Measurements from ENCODE around the gene BRINP3.

Gene BRINP3

DNA sequence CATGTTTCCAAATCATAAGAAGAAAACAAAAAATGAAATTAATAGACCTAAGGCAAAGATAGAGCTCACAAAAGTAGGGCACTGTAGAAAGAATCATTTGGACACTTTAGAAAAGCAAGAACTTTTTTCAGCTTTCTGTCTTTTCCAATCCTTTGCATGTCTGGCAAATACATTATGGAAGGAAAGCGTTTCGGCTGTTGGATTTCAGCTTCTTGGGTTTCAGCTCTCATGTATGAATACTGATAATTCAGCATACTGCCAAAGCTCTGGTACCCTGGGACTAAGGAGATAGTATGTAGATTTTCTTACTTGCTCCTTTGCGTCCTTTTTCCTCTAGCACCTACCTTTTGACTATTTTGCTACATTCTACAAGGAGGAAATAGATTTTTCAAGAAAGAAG lies 375.9 kb downstream of the BRINP3 start:
- H3K4me3 ChIP-seq: no peak overlapping the region
- no peaks in the 10 kb centered on the region for H3K4me1 ChIP-seq
- no peaks in the 10 kb centered on the region for H3K9me3 ChIP-seq
- no peaks in the 10 kb centered on the region for H3K27me3 ChIP-seq
- intact Hi-C loops (cut with DNase I; ENCODE audit: low total_unique reads): no loop called here
- no peaks in the 10 kb centered on the region for H3K36me3 ChIP-seq
- H3K27ac ChIP-seq: no peak overlapping the region
- no peak for DNase-seq
- no peak for TF ChIP-seq CTCF (IDR thresholded peaks at IDR 0.05)

DNA sequence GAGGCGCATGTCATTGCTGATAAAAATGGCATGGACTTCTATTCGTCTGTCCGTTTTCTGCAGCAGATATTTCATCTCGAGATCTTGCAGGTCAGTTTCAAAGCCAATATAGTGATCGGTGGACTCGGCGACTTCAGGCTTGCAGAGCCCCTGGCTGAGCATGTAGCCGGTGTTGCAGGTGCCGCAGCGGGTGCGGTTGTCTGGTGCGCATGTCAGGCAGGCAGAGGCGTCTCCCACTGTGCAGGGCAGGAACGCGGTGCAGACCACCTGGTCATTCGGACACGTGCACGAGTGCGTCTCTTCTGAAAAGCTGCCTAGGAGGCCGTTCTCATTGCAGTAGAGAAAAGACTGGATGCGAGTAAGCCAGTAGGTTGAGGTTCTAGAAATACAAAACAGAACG lies 378.9 kb downstream of the BRINP3 start:
- Histone ChIP-seq H3K27me3 (no peaks in the 10 kb centered on the region), H3K36me3 (no peaks in the 10 kb centered on the region), H3K4me3 (no peak overlapping the region), H3K4me1 (no peaks in the 10 kb centered on the region), H3K9me3 (no peaks in the 10 kb centered on the region), H3K27ac (no peak overlapping the region)
- intact Hi-C loops (cut with DNase I; ENCODE audit: low total_unique reads): no loop called here
- DNase-seq: no peak
- TF ChIP-seq CTCF (IDR thresholded peaks at IDR 0.05): no peak

DNA sequence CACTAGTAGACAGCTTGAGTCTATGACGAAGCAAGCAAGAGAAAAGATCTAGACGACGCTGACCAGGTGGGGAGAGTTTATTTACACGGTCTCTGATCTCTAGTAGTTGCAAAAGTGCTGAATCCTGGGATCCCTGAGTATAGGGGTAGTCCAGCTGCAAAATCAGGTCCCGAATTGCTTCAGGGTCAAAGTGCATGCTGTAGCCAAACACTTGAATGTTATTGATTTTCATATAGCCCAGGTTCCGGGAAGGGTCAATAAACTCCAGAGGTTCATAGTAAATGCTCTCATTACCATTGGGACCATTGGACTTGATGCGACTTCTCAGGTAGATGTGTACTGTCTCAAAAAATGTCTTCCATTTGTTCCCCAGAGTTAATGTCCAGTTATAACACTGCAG lies 379.6 kb downstream of the BRINP3 start:
- Histone ChIP-seq H3K27ac (no peak overlapping the region), H3K4me1 (no peaks in the 10 kb centered on the region), H3K4me3 (no peak overlapping the region), H3K9me3 (no peaks in the 10 kb centered on the region), H3K27me3 (no peaks in the 10 kb centered on the region), H3K36me3 (no peaks in the 10 kb centered on the region)
- intact Hi-C loops (cut with DNase I; ENCODE audit: low total_unique reads): no loop called here
- no peak for TF ChIP-seq CTCF (IDR thresholded peaks at IDR 0.05)
- no peak for DNase-seq

- no peak overlapping the region for H3K4me3 ChIP-seq
- no peaks in the 10 kb centered on the region for H3K9me3 ChIP-seq
- no peaks in the 10 kb centered on the region for H3K4me1 ChIP-seq
- TF ChIP-seq CTCF (IDR thresholded peaks at IDR 0.05): no peak
- intact Hi-C loops (cut with DNase I; ENCODE audit: low total_unique reads): no loop called here
- no peaks in the 10 kb centered on the region for H3K36me3 ChIP-seq
- no peaks in the 10 kb centered on the region for H3K27me3 ChIP-seq
- no peak overlapping the region for H3K27ac ChIP-seq
- DNase-seq: no peak
Observed at GRCh38 chr1:190095596-190095995, 382.1 kb downstream of the BRINP3 start.

DNA sequence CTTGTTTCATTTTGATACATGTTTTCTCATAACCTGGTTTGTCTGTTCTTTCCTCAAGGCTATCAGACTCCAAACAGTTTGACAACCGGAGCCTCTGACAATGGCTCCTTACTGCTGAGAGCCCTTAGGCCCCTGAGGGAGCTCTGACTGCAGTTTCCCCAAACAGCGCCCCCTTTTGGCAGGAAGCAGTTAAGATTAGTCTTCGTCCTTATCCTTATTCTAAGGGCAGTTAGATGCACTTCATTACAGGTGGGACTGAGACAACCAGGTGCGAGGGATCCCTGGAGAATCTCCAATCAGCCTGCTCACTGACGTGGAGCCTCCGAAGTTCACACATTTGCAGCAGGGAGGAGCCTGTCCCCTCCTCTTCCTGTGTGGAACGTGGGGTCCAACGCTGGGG lies 393.1 kb downstream of the BRINP3 start:
- Histone ChIP-seq H3K4me1 (no peaks in the 10 kb centered on the region), H3K27ac (no peak overlapping the region), H3K27me3 (no peaks in the 10 kb centered on the region), H3K4me3 (no peak overlapping the region), H3K36me3 (no peaks in the 10 kb centered on the region), H3K9me3 (no peaks in the 10 kb centered on the region)
- DNase-seq: no peak
- TF ChIP-seq CTCF (IDR thresholded peaks at IDR 0.05): no peak
- intact Hi-C loops (cut with DNase I; ENCODE audit: low total_unique reads): no loop called here

DNA sequence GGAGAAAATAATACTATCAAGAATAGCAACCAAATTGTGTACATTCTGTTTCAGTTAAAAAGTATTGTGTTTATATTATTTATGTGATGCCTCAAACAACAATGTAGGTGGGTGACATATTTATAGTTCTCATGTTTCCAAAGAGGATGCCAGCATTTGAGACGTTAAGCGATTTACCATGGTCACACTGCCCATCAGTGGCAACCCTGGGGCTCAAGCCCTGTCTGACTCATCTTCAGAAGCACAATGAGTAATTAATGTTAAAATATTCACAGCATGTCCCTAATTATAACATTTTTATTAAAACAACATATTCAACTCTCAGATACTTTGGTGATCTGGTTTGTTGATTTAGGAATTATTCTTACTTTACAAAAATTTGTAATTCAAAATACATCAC lies 409.4 kb downstream of the BRINP3 start:
- Histone ChIP-seq H3K27ac (no peak overlapping the region), H3K27me3 (no peaks in the 10 kb centered on the region), H3K9me3 (no peaks in the 10 kb centered on the region), H3K4me3 (no peak overlapping the region), H3K4me1 (no peaks in the 10 kb centered on the region), H3K36me3 (no peaks in the 10 kb centered on the region)
- DNase-seq: no peak
- intact Hi-C loops (cut with DNase I; ENCODE audit: low total_unique reads): no loop called here
- TF ChIP-seq CTCF (IDR thresholded peaks at IDR 0.05): no peak

Data from tibial artery (tissue), 4 donors.